Prostate gland (tissue), 2 donors: ENCODE data around the gene RNF138.

Source experiments
- CTCF ChIP-seq, 4 experiments: fragments of 200-600 bp in 2 of 4; fragments of 450-650 bp in 2 of 4; sonication (generic) in 2 of 4; IDR thresholded peaks; 1 replicate in 3 of 4; 2 replicates in 1 of 4; pipeline ENCODE4 v1.5.1; 2016 to 2019; ENCODE audit warnings: antibody characterized with exemption in 4 of 4, mild to moderate bottlenecking in 2 of 4, moderate library complexity in 2 of 4
- POLR2A ChIP-seq: fragments of 450-650 bp; IDR thresholded peaks from one replicate; pipeline ENCODE4 v1.6.1; 2016; ENCODE audit warnings: antibody characterized with exemption, mild to moderate bottlenecking
- POLR2AphosphoS5 ChIP-seq: sonication (generic); formaldehyde crosslinking; IDR thresholded peaks from one replicate; pipeline ENCODE4 v1.6.1; 2017; ENCODE audit warnings: antibody characterized with exemption

- TF ChIP-seq CTCF (IDR thresholded peaks at IDR 0.05) (no peak), POLR2A (no peak), POLR2AphosphoS5 (no peak)
These were observed 82.0 kb downstream of the RNF138 start for GRCh38 chr18:32173654-32174053.
